GM18868 (cell line): ENCODE results near the gene C1orf105.
"Not testable (repeated sequence)": the region's sequence is repeated elsewhere in the genome, so short reads cannot be mapped to it uniquely, and the experiment has no call there.

Experiments
- ATAC-seq: cut with Tn5 transposase; IDR thresholded peaks from one replicate; pipeline ENCODE4 v1.9.1; 2021; ENCODE audit warnings: mild to moderate bottlenecking, moderate library complexity; ENCODE audit not compliant: unreplicated experiment

Gene C1orf105

GRCh38 chr1:172425339-172425738 is 4.9 kb downstream of the C1orf105 start:
- no peak for ATAC-seq

GRCh38 chr1:172427191-172427590 is 6.7 kb downstream of the C1orf105 start:
- ATAC-seq, result no peak

- no peak for ATAC-seq
These were observed 9.0 kb downstream of the C1orf105 start for GRCh38 chr1:172429331-172430127.

GRCh38 chr1:172430128-172430454 is 9.6 kb downstream of the C1orf105 start:
- ATAC-seq, result no peak

GRCh38 chr1:172431204-172431603 is 10.7 kb downstream of the C1orf105 start:
- ATAC-seq, result no peak

- ATAC-seq, result no peak
These were observed 11.3 kb downstream of the C1orf105 start for GRCh38 chr1:172431721-172432192.

GRCh38 chr1:172437183-172437582 is 16.7 kb downstream of the C1orf105 start:
- not testable (repeated sequence) for ATAC-seq

- no peak for ATAC-seq
These were observed 21.9 kb downstream of the C1orf105 start for GRCh38 chr1:172442404-172442803.

GRCh38 chr1:172442843-172443565 is 22.5 kb downstream of the C1orf105 start:
- no peak for ATAC-seq

- ATAC-seq, result peak; percentile 99
These were observed 23.4 kb downstream of the C1orf105 start, which contains the start of gene PIGC for GRCh38 chr1:172443666-172444453. PIGC (minus strand) TSS chr1:172444069; CDS start chr1:172442622, 1,447 bp downstream.

- ATAC-seq, result no peak
These were observed 26.1 kb downstream of the C1orf105 start for GRCh38 chr1:172446547-172446946.

GRCh38 chr1:172447641-172448040 is 27.2 kb downstream of the C1orf105 start:
- ATAC-seq, result no peak

GRCh38 chr1:172448995-172449584 is 28.6 kb downstream of the C1orf105 start:
- no peak for ATAC-seq

GRCh38 chr1:172449585-172450523 is 29.4 kb downstream of the C1orf105 start:
- ATAC-seq, result peak; percentile 84

- ATAC-seq, result no peak
These were observed 30.0 kb downstream of the C1orf105 start for GRCh38 chr1:172450524-172450885.

GRCh38 chr1:172451002-172451443 is 30.5 kb downstream of the C1orf105 start:
- ATAC-seq, result no peak

- ATAC-seq, result no peak
These were observed 32.2 kb downstream of the C1orf105 start for GRCh38 chr1:172452536-172453152.

- no peak for ATAC-seq
These were observed 32.7 kb downstream of the C1orf105 start for GRCh38 chr1:172453153-172453545.

GRCh38 chr1:172453607-172454006 is 33.1 kb downstream of the C1orf105 start:
- ATAC-seq, result no peak
